B cell (primary cell): ENCODE measurements around the gene LRRC36. TPM values are rescaled to one million over a fixed set of nuclear protein-coding genes. Genes with fewer than 3 reads are reported as not detected.

Experiments
- ATAC-seq: fragments of 200-7000 bp; cut with Tn5 transposase; one replicate; pipeline ENCODE4 v1.10.0; 2021; ENCODE audit warnings: low read depth, mild to moderate bottlenecking, moderate number of reproducible peaks, moderate library complexity
- CTCF ChIA-PET: fragments of 350-600 bp; sonication (Branson Sonifier 250); formaldehyde crosslinking; loops from one replicate; lab custom pipeline; 2021; ENCODE audit warnings: antibody characterized with exemption, inconsistent platforms; lab: Charles Lee
- POLR2A ChIA-PET: fragments of 350-600 bp; sonication (Branson Sonifier 250); formaldehyde crosslinking; loops from one replicate; lab custom pipeline; 2021; ENCODE audit warnings: antibody characterized with exemption; lab: Charles Lee
- DNase-seq: peaks from one replicate; pipeline ENCODE4 v3.0.0; 2013
- H2AFZ ChIP-seq: 2 replicates; pipeline ENCODE4 v1.6.1; 2012; ENCODE audit warnings: mild to moderate bottlenecking, low read depth, low read length; ENCODE audit not compliant: insufficient read depth, poor library complexity, severe bottlenecking
- H3K27ac ChIP-seq, 2 donors: 1 replicate in 1 of 2; 2 replicates in 1 of 2; pipeline ENCODE4 v1.5.1; 2012 to 2013; ENCODE audit warnings: low read length in 2 of 2, mild to moderate bottlenecking in 2 of 2, moderate library complexity in 1 of 2
- H3K27me3 ChIP-seq, 4 experiments: fragments of 200-600 bp in 1 of 4; sonication (generic) in 1 of 4; replicated peaks in 1 of 4; 1 replicate in 2 of 4; 2 replicates in 2 of 4; pipeline versions ENCODE4 v1.6.1 to v1.7.0; 2013 to 2016; ENCODE audit warnings: low read length in 3 of 4, mild to moderate bottlenecking in 2 of 4, mixed read lengths in 1 of 4, moderate library complexity in 1 of 4; ENCODE audit not compliant: insufficient read depth in 4 of 4, control insufficient read depth in 3 of 4; ENCODE audit errors: control extremely low read depth in 1 of 4
- H3K36me3 ChIP-seq, 2 experiments: replicated peaks in 1 of 2; 1 replicate in 1 of 2; 2 replicates in 1 of 2; pipeline versions ENCODE4 v1.6.1 to v1.7.1; 2013; ENCODE audit warnings: low read length in 1 of 2; ENCODE audit not compliant: insufficient read depth in 2 of 2, control insufficient read depth in 1 of 2; ENCODE audit errors: control extremely low read depth in 1 of 2, extremely low read depth in 1 of 2
- H3K4me1 ChIP-seq, 2 donors: fragments of 200-600 bp in 1 of 2; sonication (generic) in 1 of 2; 1 replicate in 1 of 2; 2 replicates in 1 of 2; pipeline versions ENCODE4 v1.5.1 to v1.6.1; 2013 to 2017; ENCODE audit warnings: low read length in 2 of 2; ENCODE audit not compliant: control insufficient read depth in 2 of 2, insufficient read depth in 2 of 2
- H3K4me2 ChIP-seq: replicated peaks from 2 replicates; pipeline ENCODE3; 2012; ENCODE audit warnings: mild to moderate bottlenecking, low read depth, low read length; ENCODE audit not compliant: poor library complexity, severe bottlenecking
- H3K4me3 ChIP-seq, 5 experiments: fragments of 200-600 bp in 1 of 5; sonication (generic) in 1 of 5; 1 replicate in 3 of 5; 2 replicates in 2 of 5; pipeline versions ENCODE4 v1.5.1 to v1.7.0; 2011 to 2016; ENCODE audit warnings: low read length in 4 of 5, mild to moderate bottlenecking in 4 of 5, low read depth in 2 of 5, control low read depth in 1 of 5, moderate library complexity in 1 of 5; ENCODE audit not compliant: insufficient read depth in 1 of 5; ENCODE audit errors: control extremely low read depth in 1 of 5, extremely low read depth in 1 of 5
- H3K79me2 ChIP-seq: fragments of 200-600 bp; sonication (generic); one replicate; pipeline ENCODE4 v1.6.0; 2016; ENCODE audit warnings: low read length; ENCODE audit not compliant: control insufficient read depth, insufficient read depth
- H3K9ac ChIP-seq: fragments of 200-600 bp; sonication (generic); 2 replicates; pipeline ENCODE4 v1.6.1; 2017; ENCODE audit warnings: mild to moderate bottlenecking, low read length, moderate library complexity
- H3K9me3 ChIP-seq, 3 donors: one replicate each; pipeline versions ENCODE4 v1.6.1 to v1.7.1; 2013; ENCODE audit warnings: low read length in 2 of 3; ENCODE audit not compliant: control insufficient read depth in 2 of 3, insufficient read depth in 1 of 3; ENCODE audit errors: control extremely low read depth in 1 of 3
- H4K20me1 ChIP-seq: 2 replicates; pipeline ENCODE4 v1.6.0; 2012; ENCODE audit warnings: mild to moderate bottlenecking, low read length; ENCODE audit not compliant: insufficient read depth, control insufficient read depth, poor library complexity, severe bottlenecking
- H3K27ac Mint-ChIP-seq: one replicate; pipeline ENCODE4 v1.8.0; 2021; ENCODE audit warnings: mixed read lengths
- H3K27me3 Mint-ChIP-seq: one replicate; pipeline ENCODE4 v1.8.0; 2021; ENCODE audit warnings: mixed read lengths
- H3K4me1 Mint-ChIP-seq: one replicate; pipeline ENCODE4 v1.8.0; 2021; ENCODE audit warnings: mixed read lengths
- H3K4me3 Mint-ChIP-seq: one replicate; pipeline ENCODE4 v1.8.0; 2021; ENCODE audit warnings: mixed read lengths
- H3K9me3 Mint-ChIP-seq: one replicate; pipeline ENCODE4 v1.8.0; 2022; ENCODE audit warnings: mixed read lengths; ENCODE audit not compliant: insufficient read depth
- EZH2 ChIP-seq: IDR thresholded peaks from 2 replicates; pipeline ENCODE4 v1.6.1; 2012; ENCODE audit warnings: borderline replicate concordance, low read depth, mild to moderate bottlenecking, moderate library complexity, low read length; ENCODE audit not compliant: insufficient read depth, poor library complexity, severe bottlenecking
- WGBS: methylation state at CpG from one replicate; pipeline ENCODE4 v1.1.5; 2013; ENCODE audit warnings: missing lambda C conversion rate; ENCODE audit not compliant: insufficient coverage; 5-methylcytosine and 5-hydroxymethylcytosine counted together
- intact Hi-C: fragments of 100-400 bp; cut with micrococcal nuclease; formaldehyde crosslinking; loops from one replicate; pipeline ENCODE4 v1.10.0; 2022
- polyA plus RNA-seq: library from polyadenylated mRNA; depleted of rRNA; stranded (reverse); fragments of >200 nt; gene quantifications from 2 replicates; pipeline ENCODE4 v1.2.3, GENCODE V29; 2012
- total RNA-seq, 2 donors: library from RNA; stranded (reverse); fragments of 120-200 nt in 1 of 2; gene quantifications; 1 replicate in 1 of 2; 2 replicates in 1 of 2; pipeline versions ENCODE4 v1.2.3 to v1.2.4, GENCODE V29; 2013 to 2022
- TF ChIP-seq, protein P1 (sequence below): fragments of 200-600 bp; IDR thresholded peaks from one replicate; pipeline ENCODE4 v1.8.0; 2022; ENCODE audit warnings: antibody characterized with exemption, mild to moderate bottlenecking

Gene LRRC36
- total and polyA plus RNA-seq, 2 donors (not counting 1 experiment from before 2014, with no cell fraction given), result 0.98 TPM; not detected in 1

DNA sequence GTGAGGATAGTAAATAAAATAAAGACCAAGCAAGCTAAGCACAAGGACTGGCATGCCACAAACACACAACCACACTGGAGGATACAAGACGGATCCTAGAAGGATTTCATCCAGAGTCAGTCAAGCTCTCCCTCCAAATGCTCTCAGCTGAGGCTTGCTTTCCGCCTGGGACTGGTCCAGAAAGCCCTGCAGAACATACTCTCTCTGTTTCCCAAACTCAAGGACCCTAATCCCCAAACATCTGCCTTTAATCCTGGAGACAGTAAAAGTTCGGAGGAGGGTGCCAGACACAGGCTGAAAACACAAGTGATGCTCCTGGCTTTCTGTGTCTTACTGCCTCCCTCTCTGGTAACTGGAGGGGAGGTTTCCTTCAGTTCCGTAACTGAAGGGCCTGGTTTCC lies 99.0 kb downstream of the LRRC36 start:
- H3K27me3 ChIP-seq, result peaks cover 0 to 40% (median 14%) of the 10 kb centered on the region in 4 experiments
- CTCF ChIA-PET, result interaction anchor here (0.9 to 4.1 kb wide), 6 partner anchors 8 to 46 kb away, joined by 3 to 81 read pairs (median 4); no protein-coding TSS in a partner anchor
- H3K4me1 ChIP-seq, result peaks cover 9 to 11% of the 10 kb centered on the region in 2 donors
- ATAC-seq (no peak), DNase-seq (no peak)
- no peaks in the 10 kb centered on the region for H3K79me2 ChIP-seq
- no peak overlapping the region for H3K4me3 ChIP-seq
- 95% methylated on average over 4 of the region's 4 CpGs for WGBS
- H3K9ac ChIP-seq, result no peak overlapping the region
- H3K27ac Mint-ChIP-seq, result no peak overlapping the region
- H2AFZ ChIP-seq, result no peak overlapping the region
- H3K4me3 Mint-ChIP-seq, result no peak overlapping the region
- H3K27me3 Mint-ChIP-seq, result peaks cover 50% of the 10 kb centered on the region
- intact Hi-C loops, result no loop called here
- H3K4me2 ChIP-seq, result no peak overlapping the region
- no peaks in the 10 kb centered on the region for H3K9me3 ChIP-seq
- no peak overlapping the region for H3K27ac ChIP-seq
- POLR2A ChIA-PET, result no interaction called here
- peaks cover 4% of the 10 kb centered on the region for H3K4me1 Mint-ChIP-seq
- H4K20me1 ChIP-seq, result no peaks in the 10 kb centered on the region
- TF ChIP-seq EZH2, result no peak
- TF ChIP-seq, protein P1, sequence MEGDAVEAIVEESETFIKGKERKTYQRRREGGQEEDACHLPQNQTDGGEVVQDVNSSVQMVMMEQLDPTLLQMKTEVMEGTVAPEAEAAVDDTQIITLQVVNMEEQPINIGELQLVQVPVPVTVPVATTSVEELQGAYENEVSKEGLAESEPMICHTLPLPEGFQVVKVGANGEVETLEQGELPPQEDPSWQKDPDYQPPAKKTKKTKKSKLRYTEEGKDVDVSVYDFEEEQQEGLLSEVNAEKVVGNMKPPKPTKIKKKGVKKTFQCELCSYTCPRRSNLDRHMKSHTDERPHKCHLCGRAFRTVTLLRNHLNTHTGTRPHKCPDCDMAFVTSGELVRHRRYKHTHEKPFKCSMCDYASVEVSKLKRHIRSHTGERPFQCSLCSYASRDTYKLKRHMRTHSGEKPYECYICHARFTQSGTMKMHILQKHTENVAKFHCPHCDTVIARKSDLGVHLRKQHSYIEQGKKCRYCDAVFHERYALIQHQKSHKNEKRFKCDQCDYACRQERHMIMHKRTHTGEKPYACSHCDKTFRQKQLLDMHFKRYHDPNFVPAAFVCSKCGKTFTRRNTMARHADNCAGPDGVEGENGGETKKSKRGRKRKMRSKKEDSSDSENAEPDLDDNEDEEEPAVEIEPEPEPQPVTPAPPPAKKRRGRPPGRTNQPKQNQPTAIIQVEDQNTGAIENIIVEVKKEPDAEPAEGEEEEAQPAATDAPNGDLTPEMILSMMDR, result no peak
- H3K36me3 ChIP-seq, result no peaks in the 10 kb centered on the region
- no peaks in the 10 kb centered on the region for H3K9me3 Mint-ChIP-seq

GRCh38 chr16:67426022-67426421 lies 99.4 kb downstream of the LRRC36 start:
- intact Hi-C loops, result no loop called here
- no peak overlapping the region for H3K9ac ChIP-seq

More at GRCh38 chr16:67426022-67426421, 99.4 kb downstream of the LRRC36 start:
- DNase-seq, result no peak
- H3K4me2 ChIP-seq, result no peak overlapping the region
- H3K36me3 ChIP-seq, result no peaks in the 10 kb centered on the region
- Mint-ChIP-seq H3K27me3 (peaks cover 50% of the 10 kb centered on the region), H3K4me1 (peaks cover 4% of the 10 kb centered on the region), H3K4me3 (no peak overlapping the region), H3K9me3 (no peaks in the 10 kb centered on the region), H3K27ac (no peak overlapping the region)
- H4K20me1 ChIP-seq, result no peaks in the 10 kb centered on the region
- peaks cover 0 to 41% (median 14%) of the 10 kb centered on the region in 4 experiments for H3K27me3 ChIP-seq
- ATAC-seq, result no peak
- H3K27ac ChIP-seq, result no peak overlapping the region
- H3K4me3 ChIP-seq, result no peak overlapping the region
- ChIA-PET POLR2A (no interaction called here), CTCF (interaction anchor here (0.9 to 4.1 kb wide), 6 partner anchors 8 to 45 kb away, joined by 3 to 81 read pairs (median 4); no protein-coding TSS in a partner anchor)
- no peaks in the 10 kb centered on the region for H3K79me2 ChIP-seq
- 88% methylated on average over 3 of the region's 7 CpGs for WGBS
- peaks cover 9 to 11% of the 10 kb centered on the region in 2 donors for H3K4me1 ChIP-seq
- H2AFZ ChIP-seq, result no peak overlapping the region
- no peak for TF ChIP-seq EZH2
- TF ChIP-seq, protein P1, result no peak
- no peaks in the 10 kb centered on the region for H3K9me3 ChIP-seq
